Adipocyte (in vitro differentiated cells): Measurements from ENCODE around the gene UGT1A10.

Experiments
- DNase-seq: peaks from one replicate; pipeline ENCODE4 v3.0.0-alpha.2; 2015; ENCODE audit warnings: low read depth
- H3K27me3 ChIP-seq: replicated peaks from 2 replicates; pipeline ENCODE4 v1.7.0; 2013; ENCODE audit warnings: mild to moderate bottlenecking, low read length, moderate library complexity; ENCODE audit not compliant: control insufficient read depth, insufficient read depth
- H3K36me3 ChIP-seq: 2 replicates; pipeline ENCODE4 v1.7.0; 2013; ENCODE audit warnings: low read length, mild to moderate bottlenecking, moderate library complexity; ENCODE audit not compliant: control insufficient read depth, insufficient read depth, severe bottlenecking
- H3K4me1 ChIP-seq: 2 replicates; pipeline ENCODE4 v1.7.0; 2013; ENCODE audit warnings: mild to moderate bottlenecking, low read length, moderate library complexity; ENCODE audit not compliant: control insufficient read depth, insufficient read depth
- H3K4me3 ChIP-seq: 2 replicates; pipeline ENCODE4 v1.7.0; 2013; ENCODE audit warnings: mild to moderate bottlenecking, low read length, moderate library complexity
- H3K9ac ChIP-seq: 2 replicates; pipeline ENCODE4 v1.7.0; 2013; ENCODE audit warnings: mild to moderate bottlenecking, low read length, moderate library complexity
- H3K9me3 ChIP-seq: 2 replicates; pipeline ENCODE4 v1.7.0; 2013; ENCODE audit warnings: mild to moderate bottlenecking, low read length, moderate library complexity; ENCODE audit not compliant: control insufficient read depth

UGT1A10 gene

GRCh38 chr2:233811732-233812131, 175.5 kb downstream of the UGT1A10 start:
- no peak overlapping the region for H3K9ac ChIP-seq
- H3K4me1 ChIP-seq, result peaks cover 8% of the 10 kb centered on the region
- no peaks in the 10 kb centered on the region for H3K36me3 ChIP-seq
- no peaks in the 10 kb centered on the region for H3K9me3 ChIP-seq
- H3K4me3 ChIP-seq, result no peak overlapping the region
- DNase-seq, result no peak
- peaks cover 20% of the 10 kb centered on the region for H3K27me3 ChIP-seq

GRCh38 chr2:233813236-233814055, 177.2 kb downstream of the UGT1A10 start:
- H3K9me3 ChIP-seq, result no peaks in the 10 kb centered on the region
- H3K9ac ChIP-seq, result no peak overlapping the region
- H3K4me3 ChIP-seq, result no peak overlapping the region
- no peak for DNase-seq
- H3K4me1 ChIP-seq, result peaks cover 24% of the 10 kb centered on the region
- no peaks in the 10 kb centered on the region for H3K36me3 ChIP-seq
- peaks cover 13% of the 10 kb centered on the region for H3K27me3 ChIP-seq

GRCh38 chr2:233814056-233814835, 178.0 kb downstream of the UGT1A10 start:
- H3K27me3 ChIP-seq, result peaks cover 8% of the 10 kb centered on the region
- H3K4me3 ChIP-seq, result no peak overlapping the region
- no peak overlapping the region for H3K9ac ChIP-seq
- no peaks in the 10 kb centered on the region for H3K36me3 ChIP-seq
- H3K4me1 ChIP-seq, result peaks cover 24% of the 10 kb centered on the region
- DNase-seq, result peak; percentile 6
- no peaks in the 10 kb centered on the region for H3K9me3 ChIP-seq

- Histone ChIP-seq H3K36me3 (no peaks in the 10 kb centered on the region), H3K4me1 (peaks cover 28% of the 10 kb centered on the region), H3K9me3 (no peaks in the 10 kb centered on the region), H3K9ac (no peak overlapping the region), H3K27me3 (no peaks in the 10 kb centered on the region), H3K4me3 (no peak overlapping the region)
- peak; percentile 67 for DNase-seq
Measured at GRCh38 chr2:233815861-233816260, 179.6 kb downstream of the UGT1A10 start.

- Histone ChIP-seq H3K9ac (peak overlapping the region; percentile 35), H3K9me3 (no peaks in the 10 kb centered on the region), H3K4me3 (no peak overlapping the region), H3K27me3 (peaks cover 2% of the 10 kb centered on the region), H3K36me3 (no peaks in the 10 kb centered on the region), H3K4me1 (peaks cover 28% of the 10 kb centered on the region)
- peak; percentile 15 for DNase-seq
Measured at GRCh38 chr2:233816334-233816733, 180.1 kb downstream of the UGT1A10 start.

GRCh38 chr2:233816771-233817170, 180.5 kb downstream of the UGT1A10 start:
- peak overlapping the region; percentile 35 for H3K9ac ChIP-seq
- peak; percentile 37 for DNase-seq

GRCh38 chr2:233817361-233817911, 181.2 kb downstream of the UGT1A10 start:
- Histone ChIP-seq H3K27me3 (peaks cover 4% of the 10 kb centered on the region), H3K4me1 (peaks cover 28% of the 10 kb centered on the region), H3K4me3 (no peak overlapping the region), H3K9ac (peak overlapping the region; percentile 34), H3K9me3 (no peaks in the 10 kb centered on the region), H3K36me3 (no peaks in the 10 kb centered on the region)
- peak; percentile 24 for DNase-seq

More at GRCh38 chr2:233816771-233817170, 180.5 kb downstream of the UGT1A10 start:
- Histone ChIP-seq H3K4me3 (no peak overlapping the region), H3K36me3 (no peaks in the 10 kb centered on the region), H3K27me3 (peaks cover 4% of the 10 kb centered on the region), H3K4me1 (peaks cover 28% of the 10 kb centered on the region), H3K9me3 (no peaks in the 10 kb centered on the region)

- Histone ChIP-seq H3K9me3 (no peaks in the 10 kb centered on the region), H3K27me3 (peaks cover 4% of the 10 kb centered on the region), H3K9ac (peak overlapping the region; percentile 34), H3K4me3 (no peak overlapping the region), H3K4me1 (peaks cover 28% of the 10 kb centered on the region), H3K36me3 (no peaks in the 10 kb centered on the region)
- DNase-seq, result no peak
Measured at GRCh38 chr2:233817995-233818638, 181.9 kb downstream of the UGT1A10 start.

- H3K9ac ChIP-seq, result no peak overlapping the region
- peaks cover 4% of the 10 kb centered on the region for H3K27me3 ChIP-seq
- no peak for DNase-seq
- no peaks in the 10 kb centered on the region for H3K9me3 ChIP-seq
- H3K4me1 ChIP-seq, result peaks cover 28% of the 10 kb centered on the region
- no peak overlapping the region for H3K4me3 ChIP-seq
- no peaks in the 10 kb centered on the region for H3K36me3 ChIP-seq
Measured at GRCh38 chr2:233818639-233819621, 182.7 kb downstream of the UGT1A10 start.
